HG02938 (cell line): ENCODE measurements around the gene C10orf95.
"Not testable (repeated sequence)": the region's sequence is repeated elsewhere in the genome, so short reads cannot be mapped to it uniquely, and the experiment has no call there.

ENCODE experiments used
- ATAC-seq: cut with Tn5 transposase; IDR thresholded peaks from one replicate; pipeline ENCODE4 v1.9.1; 2021; ENCODE audit warnings: mild to moderate bottlenecking, moderate library complexity; ENCODE audit not compliant: unreplicated experiment

C10orf95 gene, protein sequence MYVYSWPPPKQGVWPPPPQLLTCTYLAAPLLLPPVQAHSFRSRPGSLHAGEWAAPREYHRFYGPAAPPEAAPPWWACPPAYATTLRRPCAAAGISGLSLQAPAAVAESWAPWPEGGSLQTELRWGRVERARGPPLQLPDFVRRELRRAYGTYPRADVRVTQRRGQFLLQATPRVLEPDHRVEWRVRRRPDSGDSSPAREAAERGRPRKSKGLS

DNA sequence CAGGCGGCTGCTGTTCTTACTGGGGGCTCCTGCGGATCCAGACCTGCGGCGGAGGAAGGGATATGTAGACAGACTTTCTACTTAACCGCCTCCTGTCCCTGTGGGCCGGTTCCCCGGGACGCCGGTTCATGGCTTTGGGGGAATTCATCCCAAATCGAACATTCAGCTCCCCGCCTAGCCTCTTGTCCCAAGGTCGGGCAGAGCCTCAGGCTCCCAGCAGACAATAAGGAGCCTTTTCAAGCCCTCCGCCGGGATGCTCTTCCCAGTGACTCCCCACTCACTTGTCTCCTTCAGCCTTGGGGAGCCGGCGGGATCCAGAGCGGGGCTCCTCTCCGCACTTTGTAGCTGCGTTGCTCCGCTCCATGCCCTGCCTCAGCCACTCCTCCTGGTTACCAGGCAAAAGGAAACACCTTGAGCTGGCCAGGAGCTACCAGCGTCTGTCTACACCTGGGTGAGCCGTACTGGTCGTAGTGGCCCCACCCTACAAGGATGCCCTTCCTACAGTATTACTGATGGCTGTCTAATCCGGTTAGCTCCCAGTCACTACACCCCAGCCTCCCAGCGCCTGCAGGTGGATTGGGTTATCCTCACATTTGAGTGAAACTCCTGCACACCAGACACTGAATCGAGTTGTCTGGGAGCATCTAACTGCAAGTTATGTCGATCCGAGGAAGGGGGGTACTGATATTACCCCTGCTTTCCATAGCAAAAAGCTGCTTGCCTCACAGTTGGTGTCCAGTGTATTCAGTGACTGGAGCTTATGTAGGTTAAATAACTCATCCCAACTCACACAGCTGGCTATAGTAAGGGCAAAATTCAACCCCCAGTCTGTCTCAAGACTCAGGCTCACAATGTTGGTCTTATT lies at the start of gene C10orf95:
C10orf95 (minus strand) TSS at position 439 of the 865 bp plus-strand sequence. CDS start 450 bp downstream, outside the sequence.
- ATAC-seq = no peak

DNA sequence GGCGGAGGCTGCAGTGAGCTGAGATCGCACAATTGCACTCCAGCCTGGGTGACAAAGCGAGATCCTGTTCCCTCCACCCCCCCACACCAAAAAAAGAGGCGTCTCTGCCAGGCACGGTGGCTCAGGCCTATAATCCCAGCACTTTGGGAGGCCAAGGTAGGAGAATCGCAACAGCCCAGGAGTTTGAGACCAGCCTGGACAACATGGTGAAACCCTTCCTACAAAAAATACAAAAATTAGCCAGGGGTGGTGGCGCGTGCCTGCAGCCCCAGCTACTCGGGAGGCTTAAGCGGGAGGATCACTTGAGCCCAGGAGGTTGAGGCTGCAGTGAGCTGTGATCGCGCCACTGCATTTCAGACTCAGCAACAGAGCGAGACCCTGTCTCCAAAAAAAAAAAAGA lies 49.3 kb upstream of the C10orf95 start:
- ATAC-seq = not testable (repeated sequence)

DNA sequence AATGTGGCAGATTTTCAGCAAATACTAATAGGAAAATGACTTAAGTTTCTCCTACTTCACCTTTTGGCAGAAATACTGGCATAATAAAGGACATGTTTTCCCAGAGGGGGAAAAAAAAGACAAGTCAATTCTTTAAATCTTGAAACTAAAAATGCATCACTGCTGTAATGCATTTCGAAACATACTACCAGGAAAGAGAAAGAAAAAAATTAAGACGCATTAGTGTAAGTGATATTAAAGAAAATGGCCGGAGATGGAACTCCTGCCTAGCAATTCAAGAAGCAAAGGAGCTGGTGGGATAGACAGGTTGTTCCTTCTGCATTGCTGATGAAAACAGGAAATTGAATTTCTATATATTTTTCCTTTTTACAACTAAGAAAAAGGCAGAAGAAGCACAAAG lies 48.0 kb upstream of the C10orf95 start:
- no peak for ATAC-seq

DNA sequence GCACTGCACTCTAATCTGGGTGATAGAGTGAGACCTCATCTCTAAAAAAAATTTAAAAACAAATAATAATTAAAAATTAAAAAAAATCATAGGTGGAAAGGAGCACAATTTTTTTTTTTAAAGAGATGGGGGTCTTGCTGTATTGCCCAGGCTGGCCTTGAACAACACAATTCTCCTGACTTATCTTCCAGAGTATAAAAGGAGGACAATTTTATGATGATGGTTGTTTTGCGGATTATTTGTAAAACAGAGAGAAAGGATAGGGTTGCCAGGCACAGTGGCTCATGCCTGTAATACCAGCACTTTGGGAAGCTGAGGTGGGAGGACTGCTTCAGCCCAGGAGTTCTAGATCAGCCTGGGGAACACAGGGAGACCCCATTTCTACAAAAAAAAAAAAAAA lies 46.2 kb upstream of the C10orf95 start:
- no peak for ATAC-seq

DNA sequence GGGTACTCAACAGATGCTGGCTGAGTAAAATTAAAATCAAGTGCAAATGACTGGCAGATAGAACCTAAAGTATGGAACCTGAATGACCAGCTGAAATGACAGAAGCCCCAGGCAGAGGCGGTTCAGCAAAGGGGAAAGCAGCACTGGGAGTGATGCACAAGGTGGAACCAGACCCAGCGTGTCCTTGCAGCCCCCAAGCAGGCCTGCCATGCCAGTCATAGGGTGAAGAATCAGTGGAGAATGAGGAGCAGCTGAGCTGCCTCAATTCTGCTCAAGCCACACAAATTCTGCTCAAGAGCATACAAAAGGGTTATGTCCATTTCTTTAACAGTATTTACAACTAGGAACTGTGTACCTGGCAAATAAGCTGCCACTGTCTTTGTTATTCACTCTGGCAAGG lies 42.4 kb upstream of the C10orf95 start:
- no peak for ATAC-seq

DNA sequence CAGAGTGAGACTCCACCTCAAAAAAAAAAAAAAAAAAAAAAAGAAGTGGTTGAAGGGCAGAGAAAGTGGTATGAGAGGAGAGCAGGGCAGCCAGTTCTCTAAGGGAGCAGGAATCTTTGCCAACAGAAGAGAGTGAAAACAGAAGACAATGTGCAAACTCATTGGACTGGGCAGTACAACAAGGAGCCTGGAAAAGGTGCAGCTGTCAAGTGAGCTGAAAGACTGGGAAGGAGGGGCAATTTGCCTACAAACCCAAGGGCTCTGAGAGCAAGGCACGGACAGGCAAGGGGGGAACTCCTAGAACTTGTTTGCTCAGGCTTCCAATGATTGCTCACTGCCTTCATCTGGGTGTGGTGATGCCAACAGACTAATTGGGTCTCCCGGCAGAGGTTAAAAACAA lies 41.6 kb upstream of the C10orf95 start:
- ATAC-seq = no peak

DNA sequence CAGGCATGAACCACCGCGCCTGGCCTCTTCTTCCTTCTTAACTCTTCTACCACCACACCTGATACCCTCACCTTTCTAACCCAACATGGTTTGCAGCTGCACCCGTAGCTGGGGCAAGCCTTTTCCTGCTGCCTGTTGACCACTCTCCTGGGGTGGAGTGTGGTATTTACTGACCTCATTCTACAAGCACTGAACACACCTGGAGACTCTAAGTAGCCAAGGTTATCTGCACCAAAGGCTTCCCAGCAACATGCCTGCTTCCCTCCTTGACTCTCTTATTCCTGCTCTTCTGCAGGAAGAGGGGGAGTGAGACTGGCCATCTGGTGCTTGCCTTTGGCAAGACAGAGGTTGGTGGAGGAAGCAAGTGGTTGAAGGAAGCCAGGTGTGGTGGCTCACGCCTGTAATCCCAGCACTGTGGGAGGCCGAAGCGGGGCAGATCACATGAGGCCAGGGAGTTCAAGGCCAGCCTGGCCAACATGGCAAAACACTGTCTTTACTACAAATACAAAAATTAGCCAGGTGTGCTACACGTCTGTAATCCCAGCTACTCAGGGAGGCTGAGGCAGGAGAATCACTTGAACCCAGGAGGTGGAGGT lies 41.1 kb upstream of the C10orf95 start:
- ATAC-seq = no peak

DNA sequence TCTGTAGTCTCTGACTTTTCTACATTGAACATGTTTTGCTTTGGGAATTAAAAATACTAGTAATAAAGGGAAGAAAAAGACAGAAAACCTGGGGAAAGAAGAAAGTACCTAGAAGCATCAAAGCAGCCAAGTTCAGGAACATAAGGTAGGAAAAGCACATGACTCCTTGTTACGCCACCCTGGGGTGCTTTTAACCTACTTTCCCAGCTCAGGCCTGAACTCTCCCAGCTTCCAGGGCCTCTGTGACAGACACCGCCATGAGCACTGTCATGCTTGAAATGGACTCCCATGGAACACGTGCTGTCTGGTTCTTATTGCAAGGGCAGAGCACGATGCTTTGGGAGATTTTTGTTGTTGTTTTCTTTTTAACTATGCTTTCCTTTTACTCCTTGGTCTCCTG lies 39.8 kb upstream of the C10orf95 start:
- ATAC-seq = no peak

DNA sequence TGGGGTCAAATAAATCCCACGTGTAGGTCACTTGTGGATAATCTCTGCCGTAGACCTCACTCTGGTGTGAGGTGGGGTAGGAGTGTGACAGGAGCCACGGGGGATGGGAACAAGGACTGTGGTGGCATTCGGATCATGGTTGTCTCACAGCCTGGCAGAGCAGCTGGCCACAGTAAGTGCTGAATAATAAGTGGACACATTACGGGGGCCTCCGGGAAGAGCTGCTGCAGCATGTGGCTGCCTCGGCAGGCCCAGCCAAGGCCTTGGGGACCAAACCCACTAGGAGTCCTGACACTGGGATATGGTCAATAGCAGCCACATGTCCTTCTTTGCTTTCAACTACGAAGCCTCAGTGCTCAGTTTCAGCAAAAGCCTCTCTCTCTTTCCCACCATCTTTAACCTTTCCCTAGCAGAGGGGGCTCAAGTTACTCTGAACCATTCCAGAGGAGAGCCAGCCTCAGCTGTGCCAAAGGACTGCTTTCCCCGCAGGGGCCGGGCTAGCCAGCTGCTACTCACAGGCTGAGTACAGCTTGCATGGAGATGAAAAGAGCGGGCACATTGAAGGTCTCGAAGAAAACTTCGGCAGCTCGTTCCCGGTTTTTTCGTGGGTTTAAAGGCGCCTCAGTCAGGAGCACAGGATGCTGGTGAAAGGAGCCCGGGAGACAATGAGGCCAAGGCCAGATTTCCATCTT lies 33.9 kb upstream of the C10orf95 start:
- no peak for ATAC-seq

DNA sequence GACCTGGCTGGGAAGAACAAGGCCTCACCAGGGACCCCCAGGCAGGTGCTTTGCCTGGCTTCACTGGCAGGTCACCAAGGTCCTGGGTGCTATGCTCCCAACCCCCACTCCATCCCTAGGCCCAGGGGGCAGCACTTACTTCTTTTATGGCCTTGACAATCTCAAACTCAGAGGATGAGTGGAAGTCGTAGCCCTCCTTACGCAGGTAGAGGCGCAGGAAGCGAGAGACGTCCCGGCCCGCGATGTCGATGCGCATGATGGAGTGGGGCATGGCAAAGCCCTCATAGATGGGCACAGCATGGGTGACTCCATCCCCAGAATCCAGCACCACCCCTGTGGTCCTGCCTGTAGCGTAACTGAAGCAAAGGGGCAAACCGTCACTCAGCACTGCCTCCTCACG lies 32.7 kb upstream of the C10orf95 start:
- no peak for ATAC-seq

DNA sequence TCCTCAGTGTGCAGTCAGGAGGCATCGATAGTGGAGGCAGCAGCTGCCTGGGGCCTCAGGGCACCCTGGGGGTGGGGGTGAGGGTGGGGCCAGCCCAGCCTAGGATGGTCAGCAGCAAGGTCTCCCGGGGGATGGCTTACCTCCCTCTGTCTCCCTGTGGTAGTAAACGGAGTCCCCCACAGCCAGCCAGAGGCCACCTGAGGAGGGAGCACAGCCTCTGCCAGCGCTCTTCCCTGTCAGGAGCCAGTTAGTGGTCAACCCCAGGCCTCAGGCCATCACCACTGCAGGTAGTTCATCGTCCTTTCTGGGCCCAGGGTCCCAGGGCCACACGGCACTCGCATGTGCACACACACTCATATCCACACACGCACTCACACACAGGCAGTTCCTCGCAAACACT lies 29.1 kb upstream of the C10orf95 start:
- ATAC-seq = no peak

DNA sequence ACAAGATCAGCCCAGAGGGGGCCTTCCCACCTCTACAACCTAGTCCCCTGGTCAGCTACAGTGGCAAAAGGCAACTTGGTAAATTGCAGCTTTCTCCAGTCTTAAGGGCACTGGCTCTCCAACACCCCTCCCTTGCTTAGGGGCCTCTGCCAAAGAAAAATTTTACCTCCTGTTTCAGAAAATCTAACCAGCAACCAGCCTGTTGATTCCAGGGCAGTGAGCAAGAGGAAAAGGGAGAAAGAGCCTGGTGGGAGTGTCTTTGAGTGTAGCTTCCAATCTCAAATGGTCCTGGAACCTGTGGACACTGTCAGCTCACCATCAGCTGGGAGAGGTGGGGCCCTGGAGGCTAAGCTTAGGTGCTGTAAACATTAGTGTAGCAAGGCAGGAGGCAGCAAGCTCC lies 28.3 kb upstream of the C10orf95 start:
- no peak for ATAC-seq

DNA sequence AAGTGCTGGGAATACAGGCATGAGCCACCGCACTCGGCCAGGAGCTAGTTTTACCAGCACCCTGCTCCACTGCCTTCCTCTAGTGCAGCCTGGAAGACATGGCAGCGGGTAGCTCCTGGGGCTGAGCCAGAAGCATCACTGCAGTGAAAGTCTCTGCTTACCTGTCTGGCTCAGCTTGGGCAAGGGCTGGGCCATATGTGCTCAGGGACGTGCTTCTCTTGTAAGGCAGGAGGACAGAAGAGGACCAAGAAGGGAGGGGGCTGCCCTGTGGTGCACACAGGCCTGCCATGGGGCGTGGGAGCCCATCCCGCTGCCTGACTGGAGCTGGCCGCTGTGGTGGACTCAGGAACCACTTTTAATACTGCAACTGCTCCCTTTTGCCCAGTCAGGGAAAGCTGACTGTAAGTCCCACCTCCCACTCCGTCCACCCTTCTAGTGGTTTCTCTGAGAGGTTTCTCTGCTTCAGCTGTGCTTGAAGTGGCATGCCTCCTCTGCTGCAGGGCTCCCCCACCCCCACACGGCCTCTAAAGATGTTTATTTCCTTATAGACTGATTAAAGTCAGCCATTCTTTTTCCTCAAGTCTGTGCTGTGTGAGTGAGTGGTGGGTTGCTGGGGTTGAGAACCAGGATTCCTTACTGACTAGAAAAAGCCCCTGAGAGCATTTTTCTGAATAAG lies 25.3 kb upstream of the C10orf95 start:
- ATAC-seq = no peak

DNA sequence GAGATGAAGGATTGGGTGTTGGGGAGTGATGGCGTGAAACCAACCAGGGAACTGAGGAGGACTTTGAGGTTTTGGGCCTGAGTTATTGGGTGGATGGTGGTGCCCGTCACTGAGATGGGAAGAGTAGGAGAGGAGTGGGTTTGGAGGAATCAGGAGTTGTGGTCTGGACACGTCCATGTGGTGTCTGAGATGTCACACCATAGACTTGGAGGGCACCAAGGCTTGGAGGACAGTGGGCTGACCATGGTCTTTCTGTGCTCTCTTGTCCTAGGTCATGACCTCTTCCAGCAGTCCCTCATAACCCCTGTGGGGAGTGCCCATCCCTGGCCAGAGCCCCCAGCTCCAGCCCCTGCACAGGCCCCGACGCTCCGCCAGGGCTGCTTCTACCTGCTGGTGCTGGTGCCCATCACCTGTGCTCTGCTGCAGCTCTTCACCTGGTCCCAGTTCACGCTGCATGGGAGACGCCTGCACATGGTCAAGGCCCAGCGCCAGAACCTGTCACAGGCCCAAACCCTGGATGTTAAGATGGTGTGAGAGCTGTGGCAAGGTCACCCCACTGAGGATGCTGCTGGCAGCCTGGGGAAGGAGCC lies 24.2 kb upstream of the C10orf95 start:
- ATAC-seq = no peak

DNA sequence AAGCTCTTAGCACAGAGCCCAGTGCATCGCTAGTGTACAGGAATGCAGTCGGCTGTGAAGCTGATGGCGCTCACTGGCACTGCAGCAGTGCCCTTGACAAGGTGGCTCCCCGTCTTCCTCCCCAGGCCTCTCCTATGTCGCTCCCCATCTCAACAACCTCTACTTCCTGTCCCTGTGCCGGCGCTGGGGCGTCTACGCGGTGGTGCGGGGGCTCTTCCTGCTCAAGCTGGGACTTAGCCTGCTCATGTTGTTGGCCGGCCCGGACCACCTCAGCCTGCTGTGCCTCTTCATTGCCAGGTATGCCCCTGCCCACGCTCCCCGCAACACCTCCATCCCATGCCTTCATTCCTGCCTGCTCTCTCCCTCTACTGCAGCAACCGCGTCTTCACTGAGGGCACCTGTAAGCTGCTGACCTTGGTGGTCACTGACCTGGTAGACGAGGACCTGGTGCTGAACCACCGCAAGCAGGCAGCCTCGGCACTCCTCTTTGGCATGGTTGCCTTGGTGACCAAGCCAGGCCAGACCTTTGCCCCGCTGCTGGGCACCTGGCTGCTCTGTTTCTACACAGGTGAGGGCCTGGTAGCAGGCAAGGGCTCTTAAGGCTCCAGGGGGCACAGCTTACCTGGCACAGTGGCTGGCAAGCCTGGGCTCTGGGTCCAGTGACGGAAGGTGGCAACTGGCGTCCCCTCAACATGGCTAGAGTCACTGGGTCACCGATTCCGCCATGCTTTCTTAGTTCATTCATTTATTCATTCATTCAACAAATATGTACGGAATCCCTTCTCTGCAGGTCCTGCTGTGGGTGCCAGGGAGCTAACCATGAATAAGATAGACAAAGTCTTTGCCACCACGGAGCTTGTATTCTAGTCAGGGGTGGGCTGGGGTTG lies 22.3 kb upstream of the C10orf95 start:
- no peak for ATAC-seq

DNA sequence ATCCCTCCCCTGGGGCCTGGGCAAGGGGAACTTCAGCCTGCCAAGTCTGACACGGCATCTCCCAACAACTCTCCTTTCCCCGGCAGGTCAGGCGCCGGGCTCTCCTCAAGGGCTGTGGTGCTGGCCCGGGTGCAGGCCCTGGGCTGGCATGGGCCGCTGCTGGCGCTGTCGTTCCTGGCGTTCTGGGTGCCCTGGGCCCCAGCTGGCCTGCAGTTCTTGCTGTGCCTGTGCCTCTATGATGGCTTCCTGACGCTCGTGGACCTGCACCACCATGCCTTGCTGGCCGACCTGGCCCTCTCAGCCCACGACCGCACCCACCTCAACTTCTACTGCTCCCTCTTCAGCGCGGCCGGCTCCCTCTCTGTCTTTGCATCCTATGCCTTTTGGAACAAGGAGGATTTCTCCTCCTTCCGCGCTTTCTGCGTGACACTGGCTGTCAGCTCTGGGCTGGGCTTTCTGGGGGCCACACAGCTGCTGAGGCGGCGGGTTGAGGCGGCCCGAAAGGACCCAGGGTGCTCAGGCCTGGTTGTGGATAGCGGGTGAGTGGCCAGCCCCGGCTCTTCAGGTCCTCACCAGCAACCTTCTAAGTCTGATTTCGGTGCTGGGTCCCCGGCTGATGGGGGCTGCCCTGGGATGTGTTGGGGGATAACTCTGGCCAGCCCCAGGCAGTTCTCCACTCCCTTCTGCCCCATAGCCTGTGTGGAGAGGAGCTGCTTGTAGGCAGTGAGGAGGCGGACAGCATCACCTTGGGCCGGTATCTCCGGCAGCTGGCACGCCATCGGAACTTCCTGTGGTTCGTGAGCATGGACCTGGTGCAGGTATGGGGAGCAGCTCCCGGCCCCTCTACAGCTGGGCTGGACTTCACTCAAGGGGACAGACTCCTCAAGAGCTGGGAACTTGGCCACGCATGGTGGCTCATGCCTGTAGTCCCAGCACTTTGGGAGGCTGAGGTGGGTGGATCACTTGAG lies 19.5 kb upstream of the C10orf95 start:
- no peak for ATAC-seq

DNA sequence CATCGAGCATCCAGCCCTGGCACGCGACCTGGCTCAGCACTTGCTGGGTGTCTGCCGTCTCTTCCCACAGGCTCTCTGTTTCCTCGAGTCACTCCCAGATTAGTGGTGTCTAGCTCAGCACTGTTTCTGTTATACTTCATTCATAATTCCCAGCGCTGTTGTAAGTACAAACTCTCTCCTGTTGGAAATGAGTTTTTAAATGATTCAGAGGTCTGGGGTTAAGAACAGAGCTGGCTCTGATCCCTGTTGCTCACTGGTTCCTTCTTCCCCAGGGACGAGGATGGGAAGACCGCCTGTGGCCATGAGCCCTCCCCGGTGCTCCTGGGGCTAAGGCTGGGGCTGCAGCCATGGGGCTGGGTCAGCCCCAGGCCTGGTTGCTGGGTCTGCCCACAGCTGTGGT lies 17.3 kb upstream of the C10orf95 start:
- ATAC-seq = no peak

DNA sequence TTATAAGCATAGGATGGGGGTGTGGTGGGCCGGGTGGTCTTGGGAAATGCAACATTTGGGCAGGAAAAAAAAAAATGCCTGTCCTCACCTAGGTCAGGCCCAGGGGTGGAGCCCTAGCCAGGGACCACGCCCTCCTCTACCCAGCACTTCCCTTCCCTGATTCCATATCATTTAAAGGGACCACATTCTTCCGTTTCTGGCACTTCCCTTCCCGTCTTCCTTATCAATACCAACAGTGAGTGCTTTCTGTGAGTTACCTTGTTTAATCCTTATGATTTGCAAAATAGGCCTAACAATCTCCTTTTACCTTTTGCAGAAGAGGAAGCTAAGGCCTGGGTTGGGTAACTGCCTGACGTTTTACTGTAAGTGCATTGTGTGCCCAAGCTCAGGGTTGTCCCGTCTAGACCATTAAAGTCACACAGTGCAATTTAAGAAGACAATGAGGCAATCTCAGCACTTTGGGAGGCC lies 16.7 kb upstream of the C10orf95 start:
- no peak for ATAC-seq
